Heart right ventricle (tissue), 16 donors: ENCODE data around the gene PSMC3IP. TPM values are rescaled to one million over a fixed set of nuclear protein-coding genes. Genes with fewer than 3 reads are reported as not detected.

Experiments used
- ATAC-seq, 8 donors: fragments of 200-7000 bp; cut with Tn5 transposase; one replicate each; pipeline ENCODE4 v1.9.1; 2020; ENCODE audit warnings: mild to moderate bottlenecking in 8 of 8, moderate library complexity in 8 of 8, moderate number of reproducible peaks in 1 of 8
- DNase-seq, 2 donors: peaks; one replicate each; pipeline ENCODE4 v3.0.0-alpha.2; 2020
- H3K27ac ChIP-seq, 10 donors: fragments of 200-600 bp; sonication (generic) in 2 of 10; one replicate each; pipeline versions ENCODE4 v1.5.0 to v1.8.0; 2020 to 2022; ENCODE audit warnings: mild to moderate bottlenecking in 3 of 10
- H3K27me3 ChIP-seq, 7 donors: fragments of 200-600 bp; one replicate each; pipeline ENCODE4 v1.8.0; 2021 to 2022; ENCODE audit warnings: mild to moderate bottlenecking in 2 of 7
- H3K36me3 ChIP-seq, 9 donors: fragments of 200-600 bp; sonication (generic) in 1 of 9; one replicate each; pipeline versions ENCODE4 v1.5.0 to v1.8.0; 2020 to 2022; ENCODE audit warnings: mild to moderate bottlenecking in 2 of 9
- H3K4me1 ChIP-seq, 9 donors: fragments of 200-600 bp; sonication (generic) in 1 of 9; one replicate each; pipeline versions ENCODE4 v1.5.0 to v1.8.0; 2020 to 2022; ENCODE audit warnings: mild to moderate bottlenecking in 4 of 9
- H3K4me3 ChIP-seq, 10 donors: fragments of 200-600 bp; sonication (generic) in 2 of 10; one replicate each; pipeline versions ENCODE4 v1.5.0 to v1.8.0; 2020 to 2022; ENCODE audit warnings: mild to moderate bottlenecking in 7 of 10, moderate library complexity in 2 of 10
- H3K9me3 ChIP-seq, 11 donors: fragments of 200-600 bp in 10 of 11; sonication (generic) in 2 of 11; one replicate each; pipeline versions ENCODE4 v1.5.0 to v1.8.0; 2013 to 2022; ENCODE audit warnings: mild to moderate bottlenecking in 2 of 11, control low read depth in 1 of 11, moderate library complexity in 1 of 11
- CTCF ChIP-seq, 9 donors: fragments of 200-600 bp; sonication (generic) in 2 of 9; IDR thresholded peaks; one replicate each; pipeline versions ENCODE4 v1.5.0 to v1.8.0; 2021 to 2022; ENCODE audit warnings: antibody characterized with exemption in 9 of 9, mild to moderate bottlenecking in 5 of 9, moderate library complexity in 1 of 9
- WGBS, 2 donors: extraction: QIAGEN DNeasy Blood & Tissue Kit; methylation state at CpG; one replicate each; pipeline ENCODE4 v1.1.7; 2013; ENCODE audit warnings: inconsistent platforms in 1 of 2; 5-methylcytosine and 5-hydroxymethylcytosine counted together
- intact Hi-C, 10 donors: fragments of 100-400 bp; cut with DNase I; formaldehyde crosslinking; loops; one replicate each; pipeline versions ENCODE4 v1.11.1 to v1.14.2; 2022
- polyA plus RNA-seq, 2 donors: library from polyadenylated mRNA; stranded (reverse); fragments of 200-250 nt; gene quantifications; one replicate each; pipeline ENCODE4 v1.2.3, GENCODE V29; 2013
- total RNA-seq, 10 donors: library from RNA; stranded (reverse); fragmentation: NEBNext Ultra II Directional in 3 of 10; extraction: Animal tissue kit (Norgen Biotek cat#: 25700) in 3 of 10; gene quantifications; one replicate each; pipeline versions ENCODE4 v1.2.1 to v1.2.4, GENCODE V29; 2021 to 2023
- donor health status: Arrhythmogenic right ventricular cardiomyopathy.
- donor health status: ischemic (EF 13 %, LVEDD 7.1; RV severe dilation, severe dysfunction).
- donor health status: healthy with polysubstance abuse.
- donor health status: DM: no; HTN: yes; CAD: no.
- donor health status: DM: no; HTN: no; CAD: no.
- donor health status: ischemic (EF 25% LVEDD 6.9; RV normal size, moderate dysfunction).
- donor health status: ischemic (EF 25% LVEDD 5.7; RV mildly dilated, moderate dysfunction).
- donor health status: healthy.
- donor health status: DM: yes; HTN: yes; CAD: no.
- donor health status: Ischemic cardiomyopathy.
- donor health status: ischemic (EF 35%, LVEDD 5.7; RV mildly dilated, moderate dysfunction).
- donor health status: nonischemic (EF 11% LVEDD 7.7; RV severe dilation, severe dysfunction).
- donor health status: DM: yes; HTN: yes; CAD: no.
- donor health status: PGD.
- donor health status: ischemic (EF 29% LVEDD 5.4; RV normal size, mild dysfunction).
- donor health status: nonischemic (EF 23%, LVEDD 6.1; RV moderate dilation, normal function).

Gene PSMC3IP
- total and polyA plus RNA-seq, 12 donors: 1.1 to 3.1 (median 1.9) TPM

GRCh38 chr17:42530952-42531454, 46.5 kb downstream of the PSMC3IP start:
- no peak for DNase-seq
- ATAC-seq: no peak

GRCh38 chr17:42529061-42529460, 48.5 kb downstream of the PSMC3IP start:
- Histone ChIP-seq H3K27ac (no peak overlapping the region), H3K4me1 (peaks cover 10 to 57% (median 27%) of the 10 kb centered on the region in 9 donors), H3K27me3 (no peaks in the 10 kb centered on the region), H3K36me3 (no peaks in the 10 kb centered on the region), H3K9me3 (no peaks in the 10 kb centered on the region), H3K4me3 (no peak overlapping the region)
- 53 to 61% methylated on average over 3 of the region's 3 CpGs for WGBS, 2 donors
- DNase-seq: no peak
- no peak for TF ChIP-seq CTCF (IDR thresholded peaks at IDR 0.05)
- intact Hi-C loops: loop anchor here in 5 of 10 donors (5.0 to 10.0 kb wide), 6 partner anchors 124 to 564 kb away; partner anchors contain the start of genes CNP (in 1 of the 5), HCRT (in 1 of the 5) and KCNH4 (in 1 of the 5)
- ATAC-seq: no peak

More at GRCh38 chr17:42530952-42531454, 46.5 kb downstream of the PSMC3IP start:
- Histone ChIP-seq H3K4me1 (peaks cover 11 to 60% (median 32%) of the 10 kb centered on the region in 9 donors), H3K4me3 (no peak overlapping the region), H3K27me3 (no peaks in the 10 kb centered on the region), H3K27ac (peak overlapping the region in 7 of 10 donors; percentile 11 to 88 (median 83)), H3K9me3 (no peaks in the 10 kb centered on the region), H3K36me3 (no peaks in the 10 kb centered on the region)
- 94 to 98% methylated on average over 2 of the region's 2 CpGs for WGBS, 2 donors
- intact Hi-C loops: no loop called here
- no peak for TF ChIP-seq CTCF (IDR thresholded peaks at IDR 0.05)

- intact Hi-C loops: loop anchor here in 5 of 10 donors (2.0 to 10.0 kb wide), 7 partner anchors 123 to 563 kb away; partner anchors contain the start of genes CNP (in 1 of the 5), HCRT (in 1 of the 5) and KCNH4 (in 1 of the 5)
- Histone ChIP-seq H3K9me3 (no peaks in the 10 kb centered on the region), H3K4me1 (peaks cover 10 to 61% (median 34%) of the 10 kb centered on the region in 9 donors), H3K36me3 (peaks cover 0 to 7% (median 0%) of the 10 kb centered on the region in 9 donors), H3K27me3 (no peaks in the 10 kb centered on the region), H3K27ac (no peak overlapping the region), H3K4me3 (no peak overlapping the region)
- no peak for TF ChIP-seq CTCF (IDR thresholded peaks at IDR 0.05)
- 91 to 95% methylated on average over 6 of the region's 6 CpGs for WGBS, 2 donors
- ATAC-seq (no peak), DNase-seq (no peak)
Measured at GRCh38 chr17:42527932-42528331, 49.6 kb downstream of the PSMC3IP start.

GRCh38 chr17:42526031-42526444, 51.5 kb downstream of the PSMC3IP start:
- no peak for TF ChIP-seq CTCF (IDR thresholded peaks at IDR 0.05)
- Histone ChIP-seq H3K4me3 (no peak overlapping the region), H3K27ac (peak overlapping the region in 9 of 10 donors; percentile 56 to 97 (median 72)), H3K27me3 (no peaks in the 10 kb centered on the region), H3K9me3 (no peaks in the 10 kb centered on the region), H3K36me3 (peaks cover 0 to 26% (median 0%) of the 10 kb centered on the region in 9 donors), H3K4me1 (peaks cover 29 to 68% (median 50%) of the 10 kb centered on the region in 9 donors)
- intact Hi-C loops: loop anchor here in 5 of 10 donors (2.0 to 10.0 kb wide), 7 partner anchors 121 to 561 kb away; partner anchors contain the start of genes CNP (in 1 of the 5), HCRT (in 1 of the 5) and KCNH4 (in 1 of the 5)
- ATAC-seq (peak in 7 of 8 donors; percentile 65 to 87 (median 78)), DNase-seq (peak in 1 of 2 donors; percentile 78)
- 54 to 69% methylated on average over 6 of the region's 6 CpGs for WGBS, 2 donors
